Activated CD4-positive, alpha-beta T cell treated with anti-CD3 and anti-CD28 coated beads for 4 hours (primary cell): Measurements from ENCODE around the gene RPS2.

Experiments used
- DNase-seq, 2 donors: peaks; one replicate each; pipeline ENCODE4 v3.0.0-alpha.2; 2020

The RPS2 gene

GRCh38 chr16:1980770-1981087 lies 16.1 kb upstream of the RPS2 start:
- no peak for DNase-seq

GRCh38 chr16:1980030-1980769 lies 15.6 kb upstream of the RPS2 start:
- no peak for DNase-seq

GRCh38 chr16:1979271-1980029 lies 14.8 kb upstream of the RPS2 start:
- peak; percentile 60 to 62 for DNase-seq

GRCh38 chr16:1978476-1979120 lies 14.0 kb upstream of the RPS2 start:
- no peak for DNase-seq

GRCh38 chr16:1977875-1978268 lies 13.2 kb upstream of the RPS2 start:
- no peak for DNase-seq

GRCh38 chr16:1976951-1977874 lies 12.6 kb upstream of the RPS2 start:
- DNase-seq: no peak

- no peak for DNase-seq
These were observed 11.5 kb upstream of the RPS2 start for GRCh38 chr16:1976216-1976520.

GRCh38 chr16:1975432-1976215 lies 11.0 kb upstream of the RPS2 start:
- no peak for DNase-seq

- no peak for DNase-seq
These were observed 9.8 kb upstream of the RPS2 start for GRCh38 chr16:1974157-1975070.

- DNase-seq: no peak
These were observed 9.0 kb upstream of the RPS2 start for GRCh38 chr16:1973461-1974156.

- no peak for DNase-seq
These were observed 7.9 kb upstream of the RPS2 start for GRCh38 chr16:1972490-1972877.

- DNase-seq: peak; percentile 92 to 94
These were observed 7.3 kb upstream of the RPS2 start, which contains the start of gene TBL3 for GRCh38 chr16:1971796-1972489. Gene TBL3 (plus strand): TSS chr16:1972053. CDS start chr16:1972165, 112 bp downstream.

GRCh38 chr16:1968146-1968953 lies 3.7 kb upstream of the RPS2 start:
- DNase-seq: no peak

GRCh38 chr16:1966460-1966859 lies 1.8 kb upstream of the RPS2 start, which contains the start of gene RNF151:
Gene RNF151 (plus strand): TSS chr16:1966856. CDS start chr16:1966882, 26 bp downstream.
- DNase-seq: no peak

GRCh38 chr16:1965396-1966001 lies 873 bp upstream of the RPS2 start:
- DNase-seq: no peak

- DNase-seq: peak; percentile 45 to 51
These were observed 670 bp downstream of the RPS2 start for GRCh38 chr16:1963806-1964505.
